HG02798 (cell line): ENCODE data around the gene RIT2.

Source experiments
- ATAC-seq: cut with Tn5 transposase; IDR thresholded peaks from one replicate; pipeline ENCODE4 v1.9.1; 2021; ENCODE audit warnings: mild to moderate bottlenecking; ENCODE audit not compliant: unreplicated experiment, poor library complexity

The RIT2 gene

GRCh38 chr18:42719221-42719620, 396.3 kb downstream of the RIT2 start:
- no peak for ATAC-seq

GRCh38 chr18:42712065-42712464, 403.4 kb downstream of the RIT2 start:
- ATAC-seq = no peak

GRCh38 chr18:42707080-42707479, 408.4 kb downstream of the RIT2 start:
- no peak for ATAC-seq

- no peak for ATAC-seq
Measured at GRCh38 chr18:42706618-42707017, 408.9 kb downstream of the RIT2 start.

GRCh38 chr18:42706029-42706608, 409.4 kb downstream of the RIT2 start:
- no peak for ATAC-seq
